Stimulated activated CD8-positive, alpha-beta memory T cell treated with anti-CD3 and anti-CD28 coated beads, Interleukin-15, amount 100 ng/mL, for 1 hour (primary cell): ENCODE measurements around the gene LPIN1.
"Not testable (repeated sequence)": the region's sequence is repeated elsewhere in the genome, so short reads cannot be mapped to it uniquely, and the experiment has no call there.

Experiments
- DNase-seq: peaks from one replicate; pipeline ENCODE4 v3.0.0-alpha.2; 2020; ENCODE audit warnings: low read depth

Gene LPIN1

DNA sequence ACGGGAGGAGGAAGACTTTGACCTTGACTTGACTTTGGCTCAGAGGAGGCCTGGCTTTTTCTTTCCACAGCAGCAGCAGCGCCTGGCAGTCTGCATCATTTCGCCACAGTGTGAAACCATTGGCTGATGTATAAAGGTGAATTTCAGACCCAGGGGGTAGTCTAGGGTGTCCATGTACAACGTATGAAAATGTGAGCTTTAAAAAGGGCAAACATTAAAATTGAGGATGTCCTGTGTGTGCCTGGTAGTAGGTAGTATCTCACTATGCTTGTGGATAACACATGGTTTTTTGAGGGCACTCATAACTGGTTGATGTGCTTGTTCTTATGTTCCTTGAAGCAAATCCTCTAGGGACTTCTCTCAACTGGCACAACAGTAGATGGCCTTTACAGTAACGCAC, 86.1 kb downstream of the LPIN1 start:
- no peak for DNase-seq

DNA sequence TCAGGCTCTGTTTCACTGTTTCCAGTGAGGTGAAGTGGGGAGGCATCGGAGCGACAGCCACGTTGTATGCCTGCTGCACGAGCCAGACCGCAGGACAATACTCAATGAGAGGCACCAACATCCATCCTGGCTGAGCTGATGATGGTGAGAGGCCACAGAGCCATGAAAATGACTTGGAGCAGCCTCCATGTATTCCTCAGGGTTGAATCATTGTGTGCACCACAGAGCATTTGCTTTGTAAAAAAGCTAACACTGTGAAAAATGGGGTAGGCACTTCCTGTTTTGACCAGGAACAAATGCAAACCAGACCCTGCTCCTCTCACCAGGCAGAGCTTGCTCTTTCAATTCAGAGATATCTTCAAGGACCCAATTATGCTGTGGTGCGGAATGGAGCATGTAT, 87.2 kb downstream of the LPIN1 start:
- no peak for DNase-seq

DNA sequence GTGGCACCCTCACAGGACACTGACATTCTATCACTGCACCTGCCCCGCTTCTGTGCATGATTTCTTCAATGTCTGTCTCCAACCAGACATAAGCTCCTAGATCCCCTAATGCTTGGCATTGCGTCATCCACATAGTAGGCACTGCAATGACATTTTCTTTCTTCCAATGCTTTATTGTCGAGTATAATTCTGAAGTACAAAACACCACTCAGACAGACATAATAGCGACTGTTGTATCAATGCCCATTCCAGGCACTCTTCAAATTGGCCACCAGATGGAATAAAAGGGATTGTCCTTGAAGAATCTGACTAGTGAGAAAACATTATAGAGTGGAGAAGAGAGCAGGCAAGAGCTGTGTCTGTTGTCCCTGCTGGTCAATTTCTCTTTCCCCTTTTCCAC, 89.0 kb downstream of the LPIN1 start:
- DNase-seq: no peak

DNA sequence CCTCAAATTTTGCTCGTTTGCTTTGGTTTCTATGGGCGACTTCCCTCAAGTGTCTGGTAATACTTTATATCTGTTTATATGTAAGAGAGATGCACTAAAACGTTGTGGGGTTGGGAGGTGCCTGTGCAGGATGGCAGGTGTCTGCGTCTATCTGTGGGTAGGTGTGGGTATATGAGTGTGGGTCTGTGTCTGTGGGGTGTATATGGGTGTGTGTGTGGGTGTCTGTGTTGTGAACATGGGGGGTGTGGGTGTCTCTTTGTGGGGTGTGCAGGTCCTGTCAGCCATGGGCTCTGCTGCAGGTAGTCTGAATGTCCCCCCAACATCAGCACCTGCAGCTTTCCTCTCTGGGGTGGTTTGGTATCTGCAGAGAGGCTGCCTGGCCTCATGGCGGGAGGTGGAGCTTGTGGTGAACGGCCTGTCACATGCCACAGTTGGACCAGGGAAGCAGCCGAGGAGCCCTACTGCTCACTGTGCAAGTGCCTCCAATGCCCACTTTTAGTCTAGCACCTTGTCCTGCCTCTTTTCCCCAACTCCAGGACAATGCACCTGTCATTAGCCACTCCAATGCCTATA, 90.3 kb downstream of the LPIN1 start:
- DNase-seq: no peak

DNA sequence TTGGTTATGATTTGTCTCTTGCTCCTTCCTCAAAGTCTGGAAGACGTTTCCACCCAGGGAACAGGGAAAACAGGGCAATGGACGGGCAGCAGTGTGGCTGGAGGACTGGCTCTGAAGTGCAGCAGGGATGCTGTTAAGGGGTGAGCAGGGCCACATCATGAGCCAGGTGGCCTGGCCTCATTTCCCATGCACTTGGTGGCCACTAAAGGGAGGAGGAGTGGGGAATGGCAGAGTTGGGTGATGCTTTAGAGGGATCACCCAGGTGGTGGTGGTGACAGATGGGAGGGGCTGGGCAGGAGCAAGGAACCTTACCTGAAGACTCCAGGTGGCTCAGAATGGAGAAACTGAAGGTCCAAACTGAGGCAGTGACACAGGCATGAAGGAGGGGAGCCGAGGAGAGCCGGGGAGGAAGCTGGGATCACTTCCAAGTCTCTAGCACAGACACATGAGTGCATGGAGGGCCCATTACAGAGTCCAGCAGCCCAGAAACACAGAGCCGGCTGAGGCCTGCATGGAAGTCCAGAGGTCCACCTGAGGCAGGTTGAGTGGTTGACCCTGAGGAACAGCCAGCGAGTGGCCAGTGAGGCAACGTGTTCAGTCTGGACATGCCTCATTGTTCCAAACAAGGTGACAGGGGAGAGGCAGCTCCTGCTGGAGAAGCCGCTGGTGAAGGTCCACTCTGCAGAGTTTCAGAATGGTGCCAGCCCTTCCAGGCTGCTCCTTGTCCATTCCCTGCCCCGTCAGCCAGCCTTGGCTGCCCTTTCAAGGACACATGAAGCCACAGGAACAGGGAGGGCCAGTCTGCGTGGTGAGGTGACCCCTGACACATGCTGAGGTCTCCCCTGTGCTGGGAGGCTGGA, 91.7 kb downstream of the LPIN1 start:
- DNase-seq: no peak

DNA sequence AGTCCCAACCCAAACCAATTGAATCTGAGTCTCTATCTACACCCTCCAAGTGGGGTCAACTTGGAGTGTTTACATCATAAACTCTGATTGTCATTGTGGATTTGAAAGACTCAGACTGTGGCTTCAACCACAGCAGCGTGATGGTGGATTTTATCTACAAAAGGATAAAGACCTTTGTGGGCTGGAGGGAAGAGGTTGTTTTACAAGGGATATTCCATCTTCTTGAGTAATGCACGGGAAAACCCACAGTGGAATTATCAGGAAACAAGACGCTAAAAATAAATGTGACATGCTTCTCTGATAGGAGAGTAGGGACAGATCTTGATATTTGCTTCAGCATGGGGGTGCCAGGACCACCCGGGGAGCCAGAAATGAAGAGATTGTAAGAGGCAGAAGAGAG, 93.5 kb downstream of the LPIN1 start:
- no peak for DNase-seq

DNA sequence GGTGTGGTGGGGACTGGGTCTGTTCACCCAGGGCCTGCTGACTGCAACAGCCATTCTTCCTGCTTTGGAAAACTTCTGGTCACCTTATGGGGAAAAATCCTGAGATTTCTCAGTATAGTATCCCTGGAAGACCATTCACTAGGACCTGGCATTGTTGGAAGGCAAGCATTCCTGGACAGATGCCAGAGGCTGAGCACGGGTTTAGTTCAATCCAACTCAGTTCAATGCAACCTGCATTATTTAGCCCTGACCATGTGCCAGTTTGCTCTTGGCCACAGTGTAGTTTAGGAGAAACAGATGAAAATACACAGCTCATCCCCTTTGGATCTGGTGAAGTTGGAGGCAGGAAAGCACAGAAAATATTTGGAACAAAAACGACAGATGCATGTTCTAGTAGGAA, 95.9 kb downstream of the LPIN1 start:
- no peak for DNase-seq

DNA sequence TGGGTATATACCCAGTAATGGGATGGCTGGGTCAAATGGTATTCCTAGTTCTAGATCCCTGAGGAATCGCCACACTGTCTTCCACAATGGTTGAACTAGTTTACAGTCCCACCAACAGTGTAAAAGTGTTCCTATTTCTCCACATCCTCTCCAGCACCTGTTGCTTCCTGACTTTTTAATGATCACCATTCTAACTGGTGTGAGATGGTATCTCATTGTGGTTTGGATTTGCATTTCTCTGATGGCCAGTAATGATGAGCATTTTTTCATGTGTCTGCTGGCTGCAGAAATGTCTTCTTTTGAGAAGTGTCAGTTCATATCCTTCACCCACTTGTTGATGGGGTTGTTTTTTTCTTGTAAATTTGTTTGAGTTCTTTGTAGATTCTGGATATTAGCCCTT, 98.4 kb downstream of the LPIN1 start:
- not testable (repeated sequence) for DNase-seq

DNA sequence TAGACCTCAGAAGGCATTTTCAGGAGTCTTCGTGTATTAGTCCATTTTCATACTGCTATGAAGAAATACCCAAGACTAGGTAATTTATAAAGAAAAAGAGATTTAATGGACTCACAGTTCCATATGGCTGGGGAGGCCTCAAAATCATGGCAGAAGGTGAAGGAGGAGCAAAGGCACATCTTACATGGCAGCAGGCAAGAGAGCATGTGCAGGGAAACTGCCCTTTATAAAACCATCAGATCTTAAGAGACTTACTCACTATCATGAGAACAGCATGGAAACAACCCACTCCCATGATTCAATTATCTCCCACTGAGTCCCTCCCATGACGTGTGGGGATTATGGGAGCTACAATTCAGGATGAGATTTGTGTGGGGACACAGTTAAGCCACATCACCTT, 101.5 kb downstream of the LPIN1 start:
- not testable (repeated sequence) for DNase-seq

DNA sequence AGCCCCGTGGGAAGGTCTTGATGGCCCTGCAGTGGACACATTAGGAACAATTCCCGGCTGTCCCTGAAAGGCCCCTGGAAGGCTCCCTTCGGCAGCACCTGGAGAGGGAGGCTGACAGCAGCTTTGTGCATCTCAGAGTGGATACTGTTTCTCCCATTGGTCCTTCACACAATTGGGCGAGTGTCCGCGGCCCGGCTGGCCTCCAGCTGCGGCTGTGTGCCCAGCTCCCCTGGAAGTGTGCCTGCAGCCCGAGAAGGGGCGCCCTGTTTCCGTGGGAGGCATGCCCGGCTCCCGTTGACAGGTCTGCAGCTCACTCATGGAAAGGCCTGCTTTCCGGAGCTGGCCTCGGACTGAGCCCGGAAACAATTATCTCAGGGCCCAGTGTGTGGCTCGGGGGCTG, 103.7 kb downstream of the LPIN1 start:
- no peak for DNase-seq

DNA sequence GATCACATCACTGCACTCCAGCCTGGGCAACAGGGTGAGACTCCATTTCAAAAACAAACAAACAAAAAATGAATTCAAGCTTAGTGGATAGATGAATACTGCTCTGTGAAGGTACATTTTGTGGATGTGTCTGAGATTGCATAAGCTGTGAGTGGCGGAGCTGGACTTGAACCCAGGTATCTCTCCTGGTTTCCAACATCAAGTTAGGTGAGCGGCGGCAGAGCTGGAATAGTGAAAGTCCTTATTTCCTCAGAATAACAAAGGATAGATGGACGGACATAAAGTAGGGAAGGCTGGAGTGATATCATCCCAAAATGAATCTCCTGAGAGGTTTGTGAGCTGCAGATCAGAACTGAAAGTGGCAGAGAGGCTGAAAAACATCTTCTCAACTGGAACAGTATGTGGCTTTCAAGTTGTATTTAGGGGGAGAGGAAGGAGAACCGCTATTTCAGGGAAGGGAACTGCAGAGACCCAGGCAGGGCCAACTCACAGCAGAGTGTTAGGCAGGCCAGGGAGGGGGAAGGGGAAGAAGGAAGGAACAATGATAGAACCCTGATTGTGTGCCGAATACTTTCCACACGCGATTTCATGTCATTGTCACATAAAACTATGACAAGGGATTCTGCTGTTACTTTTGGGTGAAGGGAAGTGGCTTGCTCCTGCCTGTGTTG, 106.2 kb downstream of the LPIN1 start:
- no peak for DNase-seq

DNA sequence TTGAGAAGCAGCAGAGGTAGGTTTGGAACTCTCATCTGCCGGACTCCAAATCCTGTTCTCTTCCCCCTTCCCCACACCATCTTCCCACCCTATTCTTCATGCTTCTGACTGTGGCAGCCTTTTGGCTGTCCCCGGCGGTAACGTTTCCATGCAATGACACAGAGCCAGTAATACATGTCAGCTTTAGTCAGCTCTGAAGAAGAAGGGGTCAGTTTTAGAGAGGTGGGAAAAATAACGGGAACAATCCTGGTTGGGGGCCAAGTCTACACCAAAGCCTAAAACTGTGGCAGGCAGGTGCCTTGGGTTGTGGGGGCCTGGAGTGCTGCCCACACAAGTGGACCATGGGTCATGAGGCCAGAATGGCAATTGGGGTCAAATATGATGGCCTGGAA, 106.8 kb downstream of the LPIN1 start:
- DNase-seq: no peak

DNA sequence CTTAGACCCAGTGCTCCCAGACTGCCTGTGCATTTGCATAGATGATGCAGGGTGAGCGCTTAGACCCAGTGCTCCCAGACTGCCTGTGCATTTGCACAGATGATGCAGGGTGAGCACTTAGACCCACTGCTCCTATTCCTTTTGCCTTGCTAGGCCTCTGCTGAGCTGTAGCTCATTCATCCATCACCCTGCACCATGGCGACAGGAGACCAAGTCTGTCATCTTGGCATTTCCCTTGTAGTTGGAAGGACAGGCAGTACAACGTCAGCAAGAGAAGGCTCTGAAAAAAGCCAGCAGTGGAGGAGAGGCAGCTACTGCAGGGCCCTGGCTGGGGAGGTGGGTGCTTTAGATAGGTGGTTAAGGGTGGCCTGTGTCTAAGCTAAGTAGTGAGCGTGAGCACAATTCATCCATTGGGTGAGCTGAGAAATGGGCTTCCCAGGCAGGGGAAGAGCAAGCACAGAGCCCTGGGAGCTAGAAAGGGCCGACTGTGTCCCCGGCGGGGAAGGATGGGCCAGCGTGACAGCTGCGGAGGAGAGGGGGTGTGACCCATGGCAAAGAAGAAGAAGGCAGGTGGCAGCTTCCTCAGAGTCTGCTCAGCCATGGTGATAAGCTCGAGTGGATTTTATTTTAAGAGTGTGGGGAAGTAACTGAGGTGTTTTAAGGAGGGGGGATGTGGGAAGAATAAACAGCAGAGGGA, 108.8 kb downstream of the LPIN1 start:
- no peak for DNase-seq

DNA sequence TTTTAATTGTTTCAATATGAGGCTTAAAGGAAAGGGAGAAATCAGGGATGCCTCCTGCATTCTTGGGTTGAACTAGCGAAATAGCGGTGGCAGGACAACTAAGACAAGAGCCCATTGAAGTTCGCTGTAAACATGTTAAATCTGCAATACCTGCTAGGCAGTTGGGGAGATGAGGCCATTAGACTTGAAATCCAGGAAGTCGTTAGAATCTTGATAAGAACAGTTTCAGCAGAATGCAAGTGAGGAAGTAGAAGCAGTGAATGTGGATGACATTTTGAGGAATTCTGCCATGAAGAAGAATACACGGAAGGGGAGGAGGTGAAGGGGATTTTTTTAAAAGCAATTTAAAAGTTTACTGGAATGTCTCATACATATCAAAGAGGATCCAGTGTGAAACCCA, 109.7 kb downstream of the LPIN1 start:
- no peak for DNase-seq

DNA sequence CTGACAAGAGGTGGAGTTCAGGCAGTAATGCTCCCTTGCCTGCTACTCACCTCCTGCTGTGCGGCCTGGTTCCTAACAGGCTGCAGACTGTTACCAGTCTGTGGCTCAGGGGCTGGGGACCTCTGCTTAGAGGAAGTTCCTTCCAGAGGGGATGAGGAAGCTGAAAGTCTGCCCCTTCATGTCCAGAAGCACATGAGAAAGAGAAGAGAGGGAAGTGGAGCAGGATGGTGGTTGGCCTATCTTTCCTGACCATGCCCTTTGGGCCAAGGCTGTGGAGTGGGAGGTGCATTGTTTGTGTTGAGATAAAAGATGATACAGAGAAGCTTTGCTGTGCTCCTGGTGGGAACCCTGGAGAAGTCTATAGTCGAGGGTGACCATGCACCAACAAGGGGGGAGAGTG, 112.5 kb downstream of the LPIN1 start:
- no peak for DNase-seq

DNA sequence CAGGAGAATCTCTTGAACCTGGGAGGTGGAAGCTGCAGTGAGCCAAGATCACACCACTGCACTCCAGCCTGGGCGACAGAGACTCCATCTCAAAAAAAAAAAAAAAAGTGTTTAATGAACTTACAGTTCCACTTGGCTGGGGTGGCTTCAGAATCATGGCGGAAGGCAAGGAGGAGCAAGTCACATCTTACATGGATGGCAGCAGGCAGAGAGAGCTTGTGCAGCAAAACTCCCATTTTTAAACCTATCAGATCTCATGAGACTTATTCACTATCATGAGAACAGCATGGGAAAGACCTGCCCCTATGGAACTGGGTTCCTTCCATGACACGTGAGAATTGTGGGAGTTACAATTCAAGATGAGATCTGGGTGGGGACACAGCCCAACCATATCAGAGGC, 113.5 kb downstream of the LPIN1 start:
- DNase-seq: not testable (repeated sequence)

DNA sequence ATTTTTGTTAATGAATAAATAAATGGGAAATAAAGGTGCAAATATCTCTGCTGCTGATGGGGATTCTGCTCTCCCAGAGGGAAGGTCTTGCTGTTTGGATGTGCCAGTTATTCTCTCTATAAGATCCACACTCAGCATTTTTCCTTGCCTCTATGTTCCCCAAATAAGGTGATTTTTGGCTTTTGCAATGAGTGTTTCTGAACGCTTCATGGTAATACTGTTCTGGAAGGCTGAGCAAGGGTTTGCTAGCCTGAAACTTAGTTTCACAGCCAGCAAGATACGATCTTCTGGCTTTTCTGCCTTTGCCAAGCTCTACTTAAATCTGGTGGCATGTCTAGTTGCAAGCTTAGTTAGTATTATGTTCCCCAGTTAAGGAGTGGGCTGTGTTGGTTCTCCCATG, 114.6 kb downstream of the LPIN1 start:
- no peak for DNase-seq

DNA sequence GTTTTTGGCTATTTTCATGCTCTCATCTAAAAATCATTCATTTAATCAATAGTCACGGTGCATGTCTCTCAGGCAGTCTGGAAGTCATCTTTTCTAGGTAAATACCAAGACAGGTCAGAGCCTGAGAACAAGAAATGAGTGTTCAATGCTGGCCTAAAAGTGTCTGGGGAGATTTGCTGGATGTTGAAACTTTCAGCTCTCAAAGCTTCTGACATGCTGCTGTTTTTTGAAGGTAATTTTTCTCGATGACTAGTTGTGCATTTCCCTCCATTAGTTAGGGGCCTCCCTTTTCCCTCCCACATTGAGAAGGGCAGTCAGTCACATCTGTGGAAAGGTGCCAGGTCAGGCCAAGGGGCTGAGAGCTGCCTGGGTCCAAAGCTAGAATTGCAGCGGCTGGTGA, 115.6 kb downstream of the LPIN1 start:
- DNase-seq: no peak

DNA sequence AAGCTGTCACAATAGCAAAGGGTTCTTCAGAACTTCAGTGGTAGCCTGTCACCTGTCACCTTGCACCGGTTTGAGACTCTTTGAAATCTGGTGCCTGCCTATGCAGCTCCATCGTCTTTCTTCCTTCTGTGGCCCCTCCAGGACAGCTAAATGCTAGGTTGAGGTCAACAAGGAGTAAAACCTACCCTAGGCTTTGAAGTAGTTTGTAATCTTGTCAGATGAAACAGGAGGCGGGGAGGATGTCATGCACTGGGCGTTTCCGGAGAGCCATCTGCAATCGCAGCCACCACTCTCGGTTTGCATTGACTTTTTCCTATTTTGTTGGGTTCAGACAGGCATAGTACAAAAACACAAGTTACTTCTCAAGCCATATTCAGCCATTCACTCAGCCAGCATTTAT, 116.7 kb downstream of the LPIN1 start:
- no peak for DNase-seq

DNA sequence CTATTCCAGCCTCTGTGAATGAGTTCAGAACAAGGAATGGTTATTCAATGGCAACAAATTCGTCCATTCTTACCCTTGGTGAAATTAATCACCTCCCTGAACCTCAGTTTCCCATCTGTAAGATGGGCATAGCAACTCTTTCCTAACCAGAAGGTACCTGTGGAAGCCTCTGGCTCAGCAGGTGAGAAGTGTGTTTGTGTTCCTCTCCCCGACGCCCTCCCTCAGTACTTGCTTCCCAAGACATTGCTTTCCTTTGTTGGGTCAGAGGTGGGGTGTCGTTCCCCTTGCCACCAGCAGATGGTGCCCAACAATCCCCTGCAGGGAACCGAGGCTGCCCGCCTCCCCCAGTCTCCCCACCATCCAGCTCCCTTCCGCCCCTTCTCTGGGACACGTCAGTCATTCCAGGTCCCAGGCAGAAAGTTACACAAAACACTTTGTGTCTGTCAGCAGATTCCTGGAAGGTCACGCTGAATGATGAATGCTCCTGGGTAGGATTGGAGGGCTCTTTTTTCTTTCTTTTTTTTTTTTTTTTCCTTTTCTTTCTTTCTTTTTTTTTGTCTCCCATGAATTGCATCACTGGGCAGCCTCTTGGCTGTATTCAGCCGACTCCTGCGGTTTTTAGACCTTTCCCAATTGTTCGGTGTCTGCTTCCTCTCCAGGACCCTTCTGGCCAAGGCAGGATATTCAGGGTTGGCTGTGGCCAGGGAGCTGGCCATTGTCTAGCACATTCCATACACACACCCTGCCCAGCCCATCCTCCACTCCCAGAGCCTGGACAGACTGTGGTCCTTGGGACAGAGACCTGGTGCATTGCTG, 117.3 kb downstream of the LPIN1 start:
- peak; percentile 45 for DNase-seq

DNA sequence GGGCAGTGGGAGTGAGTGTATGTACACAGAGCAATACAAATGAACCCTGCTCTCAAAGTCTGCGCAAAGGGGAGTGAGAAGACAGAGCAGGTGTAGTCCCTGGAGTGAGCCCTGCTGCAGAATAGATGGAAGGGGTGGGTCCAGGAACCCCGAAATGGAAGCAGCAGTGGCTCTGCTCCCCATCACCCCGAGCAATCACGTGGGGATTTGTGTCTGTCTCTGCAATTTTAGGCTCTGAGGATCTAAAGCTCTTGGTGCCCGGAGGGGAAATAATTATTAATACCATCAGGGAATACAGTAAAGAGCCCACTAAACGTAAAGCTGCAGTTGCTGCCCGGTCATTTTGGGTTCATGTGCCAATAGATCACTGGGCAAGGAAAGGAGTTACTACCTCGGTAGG, 118.3 kb downstream of the LPIN1 start:
- DNase-seq: no peak

DNA sequence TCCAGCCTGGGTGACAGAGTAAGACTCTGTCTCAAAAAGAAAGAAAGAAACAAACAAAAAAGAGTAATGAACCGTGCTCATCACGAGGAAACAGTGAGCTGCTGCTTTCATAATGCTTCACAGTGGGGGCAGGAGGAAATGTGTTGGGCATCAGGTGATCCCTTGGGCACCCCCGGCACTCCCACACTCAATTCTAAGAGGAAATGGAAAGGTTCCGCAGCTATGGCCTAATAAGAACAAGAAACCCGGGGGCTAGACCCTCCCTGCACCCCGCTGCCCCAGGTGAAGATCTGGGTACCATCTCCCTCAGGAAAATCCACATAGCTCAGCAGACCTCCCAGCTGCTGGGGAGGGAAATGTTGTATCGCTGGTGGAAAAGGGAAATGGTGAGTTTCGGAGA, 118.9 kb downstream of the LPIN1 start:
- DNase-seq: no peak
